ENCODE measurements around the gene FN1.

The FN1 gene

GRCh38 chr2:215404348-215405012 lies 31.4 kb downstream of the FN1 start:
- TF ChIP-seq SPI1 (IDR thresholded peaks at IDR 0.05; ENCODE audit: low read depth, low read length) (no peak), PAX5 (IDR thresholded peaks at IDR 0.05; ENCODE audit: insufficient read depth, low read length, severe bottlenecking) (no peak), TAF1 (IDR thresholded peaks at IDR 0.05; ENCODE audit: low read depth, low read length) (no peak), POLR2A (IDR thresholded peaks at IDR 0.05; ENCODE audit: low read depth, low read length) (no peak)
- DNase-seq (ENCODE audit: insufficient read length, low spot score) (no peak), FAIRE-seq (no peak)

GRCh38 chr2:215403441-215404347 lies 32.2 kb downstream of the FN1 start:
- FAIRE-seq (no peak), DNase-seq (ENCODE audit: insufficient read length, low spot score) (no peak)
- no peak for TF ChIP-seq PAX5 (IDR thresholded peaks at IDR 0.05; ENCODE audit: insufficient read depth, low read length, severe bottlenecking)
- no peak for TF ChIP-seq POLR2AphosphoS5 (IDR thresholded peaks at IDR 0.05; ENCODE audit: low read depth, low read length)
- TF ChIP-seq SPI1 (IDR thresholded peaks at IDR 0.05; ENCODE audit: low read depth, low read length): no peak

GRCh38 chr2:215401896-215402379 lies 33.9 kb downstream of the FN1 start:
- TF ChIP-seq PAX5 (IDR thresholded peaks at IDR 0.05; ENCODE audit: insufficient read depth, low read length, severe bottlenecking) (no peak), TAF1 (IDR thresholded peaks at IDR 0.05; ENCODE audit: low read depth, low read length) (no peak), POLR2AphosphoS5 (IDR thresholded peaks at IDR 0.05; ENCODE audit: low read depth, low read length) (no peak), POLR2A (IDR thresholded peaks at IDR 0.05; ENCODE audit: low read depth, low read length) (no peak), SPI1 (IDR thresholded peaks at IDR 0.05; ENCODE audit: low read depth, low read length) (no peak), POU2F2 (IDR thresholded peaks at IDR 0.05; ENCODE audit: low read depth, low read length) (no peak)
- FAIRE-seq: no peak
- DNase-seq (ENCODE audit: insufficient read length, low spot score): no peak

GRCh38 chr2:215399067-215399716 lies 36.7 kb downstream of the FN1 start:
- TF ChIP-seq POU2F2 (IDR thresholded peaks at IDR 0.05; ENCODE audit: low read depth, low read length): no peak
- no peak for DNase-seq (ENCODE audit: insufficient read length, low spot score)
- FAIRE-seq: no peak

GRCh38 chr2:215397632-215398341 lies 38.1 kb downstream of the FN1 start:
- no peak for DNase-seq (ENCODE audit: insufficient read length, low spot score)
- no peak for TF ChIP-seq POLR2AphosphoS5 (IDR thresholded peaks at IDR 0.05; ENCODE audit: low read depth, low read length)
- TF ChIP-seq TAF1 (IDR thresholded peaks at IDR 0.05; ENCODE audit: low read depth, low read length): no peak
- no peak for TF ChIP-seq POLR2A (IDR thresholded peaks at IDR 0.05; ENCODE audit: low read depth, low read length)
- no peak for TF ChIP-seq POU2F2 (IDR thresholded peaks at IDR 0.05; ENCODE audit: low read depth, low read length)
- no peak for TF ChIP-seq SPI1 (IDR thresholded peaks at IDR 0.05; ENCODE audit: low read depth, low read length)
- TF ChIP-seq PAX5 (IDR thresholded peaks at IDR 0.05; ENCODE audit: insufficient read depth, low read length, severe bottlenecking): no peak
- no peak for FAIRE-seq

GRCh38 chr2:215396595-215397313 lies 39.1 kb downstream of the FN1 start:
- no peak for DNase-seq (ENCODE audit: insufficient read length, low spot score)
- FAIRE-seq: no peak
- no peak for TF ChIP-seq POLR2A (IDR thresholded peaks at IDR 0.05; ENCODE audit: low read depth, low read length)
- no peak for TF ChIP-seq POU2F2 (IDR thresholded peaks at IDR 0.05; ENCODE audit: low read depth, low read length)
- no peak for TF ChIP-seq PAX5 (IDR thresholded peaks at IDR 0.05; ENCODE audit: insufficient read depth, low read length, severe bottlenecking)
- TF ChIP-seq POLR2AphosphoS5 (IDR thresholded peaks at IDR 0.05; ENCODE audit: low read depth, low read length): no peak
- no peak for TF ChIP-seq SPI1 (IDR thresholded peaks at IDR 0.05; ENCODE audit: low read depth, low read length)
- no peak for TF ChIP-seq TAF1 (IDR thresholded peaks at IDR 0.05; ENCODE audit: low read depth, low read length)

- FAIRE-seq (no peak), DNase-seq (ENCODE audit: insufficient read length, low spot score) (no peak)
- TF ChIP-seq TAF1 (IDR thresholded peaks at IDR 0.05; ENCODE audit: low read depth, low read length): no peak
- TF ChIP-seq POU2F2 (IDR thresholded peaks at IDR 0.05; ENCODE audit: low read depth, low read length): no peak
- no peak for TF ChIP-seq POLR2AphosphoS5 (IDR thresholded peaks at IDR 0.05; ENCODE audit: low read depth, low read length)
Measured at GRCh38 chr2:215395687-215396460, 40.0 kb downstream of the FN1 start.

- TF ChIP-seq POLR2AphosphoS5 (IDR thresholded peaks at IDR 0.05; ENCODE audit: low read depth, low read length): no peak
- no peak for TF ChIP-seq POLR2A (IDR thresholded peaks at IDR 0.05; ENCODE audit: low read depth, low read length)
- TF ChIP-seq TAF1 (IDR thresholded peaks at IDR 0.05; ENCODE audit: low read depth, low read length): no peak
- TF ChIP-seq PAX5 (IDR thresholded peaks at IDR 0.05; ENCODE audit: insufficient read depth, low read length, severe bottlenecking): no peak
- no peak for TF ChIP-seq POU2F2 (IDR thresholded peaks at IDR 0.05; ENCODE audit: low read depth, low read length)
- TF ChIP-seq SPI1 (IDR thresholded peaks at IDR 0.05; ENCODE audit: low read depth, low read length): no peak
- FAIRE-seq (no peak), DNase-seq (ENCODE audit: insufficient read length, low spot score) (no peak)
Measured at GRCh38 chr2:215394102-215394805, 41.6 kb downstream of the FN1 start.

Measured in GM12891 (cell line).